Measurements from ENCODE around the gene PKDCC.

Gene PKDCC

GRCh38 chr2:42050010-42050702 lies 2.3 kb downstream of the PKDCC start:
- DNase-seq (ENCODE audit: low spot score), result no peak

- DNase-seq (ENCODE audit: low spot score), result no peak
Observed at GRCh38 chr2:42050703-42051542, 3.1 kb downstream of the PKDCC start.

- no peak for DNase-seq (ENCODE audit: low spot score)
Observed at GRCh38 chr2:42051543-42052235, 3.9 kb downstream of the PKDCC start.

GRCh38 chr2:42052702-42053481 lies 5.1 kb downstream of the PKDCC start:
- peak; percentile 56 for DNase-seq (ENCODE audit: low spot score)

GRCh38 chr2:42053482-42053790 lies 5.6 kb downstream of the PKDCC start:
- no peak for DNase-seq (ENCODE audit: low spot score)

GRCh38 chr2:42053791-42054701 lies 6.2 kb downstream of the PKDCC start:
- DNase-seq (ENCODE audit: low spot score), result no peak

- peak; percentile 64 for DNase-seq (ENCODE audit: low spot score)
Observed at GRCh38 chr2:42054714-42055430, 7.1 kb downstream of the PKDCC start.

GRCh38 chr2:42055573-42056514 lies 8.0 kb downstream of the PKDCC start:
- no peak for DNase-seq (ENCODE audit: low spot score)

- DNase-seq (ENCODE audit: low spot score), result no peak
Observed at GRCh38 chr2:42057159-42057901, 9.5 kb downstream of the PKDCC start.

- no peak for DNase-seq (ENCODE audit: low spot score)
Observed at GRCh38 chr2:42057902-42058450, 10.2 kb downstream of the PKDCC start.

- DNase-seq (ENCODE audit: low spot score), result no peak
Observed at GRCh38 chr2:42059261-42059898, 11.6 kb downstream of the PKDCC start.

GRCh38 chr2:42060028-42060427 lies 12.2 kb downstream of the PKDCC start:
- DNase-seq (ENCODE audit: low spot score), result no peak

GRCh38 chr2:42060718-42061619 lies 13.1 kb downstream of the PKDCC start:
- DNase-seq (ENCODE audit: low spot score), result no peak

- no peak for DNase-seq (ENCODE audit: low spot score)
Observed at GRCh38 chr2:42061839-42062238, 14.0 kb downstream of the PKDCC start.

- no peak for DNase-seq (ENCODE audit: low spot score)
Observed at GRCh38 chr2:42063431-42064171, 15.8 kb downstream of the PKDCC start.

- DNase-seq (ENCODE audit: low spot score), result no peak
Observed at GRCh38 chr2:42064417-42064942, 16.7 kb downstream of the PKDCC start.
